B cell (primary cell): Measurements from ENCODE around the gene SPPL3. TPM values are rescaled to one million over a fixed set of nuclear protein-coding genes. Genes with fewer than 3 reads are reported as not detected.

ENCODE experiments used
- ATAC-seq: fragments of 200-7000 bp; cut with Tn5 transposase; one replicate; pipeline ENCODE4 v1.10.0; 2021; ENCODE audit warnings: low read depth, mild to moderate bottlenecking, moderate number of reproducible peaks, moderate library complexity
- CTCF ChIA-PET: fragments of 350-600 bp; sonication (Branson Sonifier 250); formaldehyde crosslinking; loops from one replicate; lab custom pipeline; 2021; ENCODE audit warnings: antibody characterized with exemption, inconsistent platforms; lab: Charles Lee
- POLR2A ChIA-PET: fragments of 350-600 bp; sonication (Branson Sonifier 250); formaldehyde crosslinking; loops from one replicate; lab custom pipeline; 2021; ENCODE audit warnings: antibody characterized with exemption; lab: Charles Lee
- DNase-seq: peaks from one replicate; pipeline ENCODE4 v3.0.0; 2013
- H2AFZ ChIP-seq: 2 replicates; pipeline ENCODE4 v1.6.1; 2012; ENCODE audit warnings: mild to moderate bottlenecking, low read depth, low read length; ENCODE audit not compliant: insufficient read depth, poor library complexity, severe bottlenecking
- H3K27ac ChIP-seq, 2 donors: 1 replicate in 1 of 2; 2 replicates in 1 of 2; pipeline ENCODE4 v1.5.1; 2012 to 2013; ENCODE audit warnings: low read length in 2 of 2, mild to moderate bottlenecking in 2 of 2, moderate library complexity in 1 of 2
- H3K27me3 ChIP-seq, 4 experiments: fragments of 200-600 bp in 1 of 4; sonication (generic) in 1 of 4; replicated peaks in 1 of 4; 1 replicate in 2 of 4; 2 replicates in 2 of 4; pipeline versions ENCODE4 v1.6.1 to v1.7.0; 2013 to 2016; ENCODE audit warnings: low read length in 3 of 4, mild to moderate bottlenecking in 2 of 4, mixed read lengths in 1 of 4, moderate library complexity in 1 of 4; ENCODE audit not compliant: insufficient read depth in 4 of 4, control insufficient read depth in 3 of 4; ENCODE audit errors: control extremely low read depth in 1 of 4
- H3K36me3 ChIP-seq, 2 experiments: replicated peaks in 1 of 2; 1 replicate in 1 of 2; 2 replicates in 1 of 2; pipeline versions ENCODE4 v1.6.1 to v1.7.1; 2013; ENCODE audit warnings: low read length in 1 of 2; ENCODE audit not compliant: insufficient read depth in 2 of 2, control insufficient read depth in 1 of 2; ENCODE audit errors: control extremely low read depth in 1 of 2, extremely low read depth in 1 of 2
- H3K4me1 ChIP-seq, 2 donors: fragments of 200-600 bp in 1 of 2; sonication (generic) in 1 of 2; 1 replicate in 1 of 2; 2 replicates in 1 of 2; pipeline versions ENCODE4 v1.5.1 to v1.6.1; 2013 to 2017; ENCODE audit warnings: low read length in 2 of 2; ENCODE audit not compliant: control insufficient read depth in 2 of 2, insufficient read depth in 2 of 2
- H3K4me2 ChIP-seq: replicated peaks from 2 replicates; pipeline ENCODE3; 2012; ENCODE audit warnings: mild to moderate bottlenecking, low read depth, low read length; ENCODE audit not compliant: poor library complexity, severe bottlenecking
- H3K4me3 ChIP-seq, 5 experiments: fragments of 200-600 bp in 1 of 5; sonication (generic) in 1 of 5; 1 replicate in 3 of 5; 2 replicates in 2 of 5; pipeline versions ENCODE4 v1.5.1 to v1.7.0; 2011 to 2016; ENCODE audit warnings: low read length in 4 of 5, mild to moderate bottlenecking in 4 of 5, low read depth in 2 of 5, control low read depth in 1 of 5, moderate library complexity in 1 of 5; ENCODE audit not compliant: insufficient read depth in 1 of 5; ENCODE audit errors: control extremely low read depth in 1 of 5, extremely low read depth in 1 of 5
- H3K79me2 ChIP-seq: fragments of 200-600 bp; sonication (generic); one replicate; pipeline ENCODE4 v1.6.0; 2016; ENCODE audit warnings: low read length; ENCODE audit not compliant: control insufficient read depth, insufficient read depth
- H3K9ac ChIP-seq: fragments of 200-600 bp; sonication (generic); 2 replicates; pipeline ENCODE4 v1.6.1; 2017; ENCODE audit warnings: mild to moderate bottlenecking, low read length, moderate library complexity
- H3K9me3 ChIP-seq, 3 donors: one replicate each; pipeline versions ENCODE4 v1.6.1 to v1.7.1; 2013; ENCODE audit warnings: low read length in 2 of 3; ENCODE audit not compliant: control insufficient read depth in 2 of 3, insufficient read depth in 1 of 3; ENCODE audit errors: control extremely low read depth in 1 of 3
- H4K20me1 ChIP-seq: 2 replicates; pipeline ENCODE4 v1.6.0; 2012; ENCODE audit warnings: mild to moderate bottlenecking, low read length; ENCODE audit not compliant: insufficient read depth, control insufficient read depth, poor library complexity, severe bottlenecking
- H3K27ac Mint-ChIP-seq: one replicate; pipeline ENCODE4 v1.8.0; 2021; ENCODE audit warnings: mixed read lengths
- H3K27me3 Mint-ChIP-seq: one replicate; pipeline ENCODE4 v1.8.0; 2021; ENCODE audit warnings: mixed read lengths
- H3K4me1 Mint-ChIP-seq: one replicate; pipeline ENCODE4 v1.8.0; 2021; ENCODE audit warnings: mixed read lengths
- H3K4me3 Mint-ChIP-seq: one replicate; pipeline ENCODE4 v1.8.0; 2021; ENCODE audit warnings: mixed read lengths
- H3K9me3 Mint-ChIP-seq: one replicate; pipeline ENCODE4 v1.8.0; 2022; ENCODE audit warnings: mixed read lengths; ENCODE audit not compliant: insufficient read depth
- EZH2 ChIP-seq: IDR thresholded peaks from 2 replicates; pipeline ENCODE4 v1.6.1; 2012; ENCODE audit warnings: borderline replicate concordance, low read depth, mild to moderate bottlenecking, moderate library complexity, low read length; ENCODE audit not compliant: insufficient read depth, poor library complexity, severe bottlenecking
- WGBS: methylation state at CpG from one replicate; pipeline ENCODE4 v1.1.5; 2013; ENCODE audit warnings: missing lambda C conversion rate; ENCODE audit not compliant: insufficient coverage; 5-methylcytosine and 5-hydroxymethylcytosine counted together
- intact Hi-C: fragments of 100-400 bp; cut with micrococcal nuclease; formaldehyde crosslinking; loops from one replicate; pipeline ENCODE4 v1.10.0; 2022
- polyA plus RNA-seq: library from polyadenylated mRNA; depleted of rRNA; stranded (reverse); fragments of >200 nt; gene quantifications from 2 replicates; pipeline ENCODE4 v1.2.3, GENCODE V29; 2012
- total RNA-seq, 2 donors: library from RNA; stranded (reverse); fragments of 120-200 nt in 1 of 2; gene quantifications; 1 replicate in 1 of 2; 2 replicates in 1 of 2; pipeline versions ENCODE4 v1.2.3 to v1.2.4, GENCODE V29; 2013 to 2022
- TF ChIP-seq, protein P1 (sequence below): fragments of 200-600 bp; IDR thresholded peaks from one replicate; pipeline ENCODE4 v1.8.0; 2022; ENCODE audit warnings: antibody characterized with exemption, mild to moderate bottlenecking

The SPPL3 gene
- total and polyA plus RNA-seq, 2 donors (not counting 1 experiment from before 2014, with no cell fraction given): 12.3 to 43.6 TPM

DNA sequence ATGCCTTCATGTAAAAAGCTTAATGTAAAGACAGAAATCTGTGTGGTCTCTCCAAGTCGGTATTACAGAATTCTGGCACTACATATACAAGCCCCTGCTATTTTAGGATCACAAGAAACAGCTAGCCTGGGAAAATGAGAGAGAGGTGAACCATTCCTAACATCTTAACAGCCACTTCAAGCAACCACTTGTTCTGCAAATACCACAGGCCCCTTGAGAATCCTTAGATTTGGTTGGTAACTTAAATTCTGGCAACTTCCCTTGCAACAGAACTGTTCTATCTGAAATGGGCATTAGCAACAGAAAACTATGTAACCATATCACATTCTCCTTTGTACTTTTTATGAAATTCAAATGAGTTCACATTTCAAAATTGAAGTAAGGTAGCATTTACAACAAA is 68.5 kb downstream of the SPPL3 start:
- WGBS: no CpG with 5 or more reads among the region's 1 CpG
- Histone ChIP-seq H3K4me1 (peaks cover 37 to 42% of the 10 kb centered on the region in 2 donors), H2AFZ (no peak overlapping the region), H3K27ac (peak overlapping the region in 1 of 2 donors; percentile 74), H3K36me3 (no peaks in the 10 kb centered on the region), H3K79me2 (peaks cover 75% of the 10 kb centered on the region), H3K9ac (peak overlapping the region; percentile 3), H4K20me1 (peaks cover 72% of the 10 kb centered on the region), H3K9me3 (no peaks in the 10 kb centered on the region), H3K4me2 (peak overlapping the region; percentile 45), H3K4me3 (no peak overlapping the region), H3K27me3 (no peaks in the 10 kb centered on the region)
- H3K27me3 Mint-ChIP-seq: no peaks in the 10 kb centered on the region
- peak overlapping the region; percentile 81 for H3K27ac Mint-ChIP-seq
- peaks cover 57% of the 10 kb centered on the region for H3K4me1 Mint-ChIP-seq
- H3K9me3 Mint-ChIP-seq: no peaks in the 10 kb centered on the region
- no peak for TF ChIP-seq EZH2
- TF ChIP-seq, protein P1, sequence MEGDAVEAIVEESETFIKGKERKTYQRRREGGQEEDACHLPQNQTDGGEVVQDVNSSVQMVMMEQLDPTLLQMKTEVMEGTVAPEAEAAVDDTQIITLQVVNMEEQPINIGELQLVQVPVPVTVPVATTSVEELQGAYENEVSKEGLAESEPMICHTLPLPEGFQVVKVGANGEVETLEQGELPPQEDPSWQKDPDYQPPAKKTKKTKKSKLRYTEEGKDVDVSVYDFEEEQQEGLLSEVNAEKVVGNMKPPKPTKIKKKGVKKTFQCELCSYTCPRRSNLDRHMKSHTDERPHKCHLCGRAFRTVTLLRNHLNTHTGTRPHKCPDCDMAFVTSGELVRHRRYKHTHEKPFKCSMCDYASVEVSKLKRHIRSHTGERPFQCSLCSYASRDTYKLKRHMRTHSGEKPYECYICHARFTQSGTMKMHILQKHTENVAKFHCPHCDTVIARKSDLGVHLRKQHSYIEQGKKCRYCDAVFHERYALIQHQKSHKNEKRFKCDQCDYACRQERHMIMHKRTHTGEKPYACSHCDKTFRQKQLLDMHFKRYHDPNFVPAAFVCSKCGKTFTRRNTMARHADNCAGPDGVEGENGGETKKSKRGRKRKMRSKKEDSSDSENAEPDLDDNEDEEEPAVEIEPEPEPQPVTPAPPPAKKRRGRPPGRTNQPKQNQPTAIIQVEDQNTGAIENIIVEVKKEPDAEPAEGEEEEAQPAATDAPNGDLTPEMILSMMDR: no peak
- ChIA-PET CTCF (interaction anchor here (0.7 to 1.1 kb wide), 2 partner anchors 21 to 108 kb away, joined by 3 to 4 read pairs; no protein-coding TSS in a partner anchor), POLR2A (no interaction called here)
- peak overlapping the region; percentile 71 for H3K4me3 Mint-ChIP-seq
- intact Hi-C loops: no loop called here
- no peak for ATAC-seq
- DNase-seq: no peak

DNA sequence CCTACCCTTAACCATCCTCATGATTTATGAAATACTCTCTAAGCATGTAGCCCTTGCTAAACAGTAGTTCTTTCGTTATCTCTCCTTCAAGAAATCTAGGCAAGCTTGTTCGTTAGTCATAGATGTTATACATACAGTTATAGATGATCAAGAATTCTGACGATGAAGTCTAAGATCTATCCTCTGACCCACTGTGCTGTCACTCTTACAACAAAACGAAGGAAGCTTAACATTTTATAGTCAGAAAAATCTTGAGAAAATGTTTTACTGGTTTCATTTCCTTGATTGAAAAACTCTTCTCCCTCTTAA is 68.9 kb downstream of the SPPL3 start:
- Histone ChIP-seq H3K4me1 (peaks cover 37 to 42% of the 10 kb centered on the region in 2 donors), H2AFZ (no peak overlapping the region), H3K4me3 (no peak overlapping the region), H3K27me3 (no peaks in the 10 kb centered on the region), H3K27ac (peak overlapping the region; percentile 38 to 74), H4K20me1 (peaks cover 69% of the 10 kb centered on the region), H3K4me2 (peak overlapping the region; percentile 45), H3K79me2 (peaks cover 74% of the 10 kb centered on the region), H3K9ac (peak overlapping the region; percentile 3), H3K9me3 (no peaks in the 10 kb centered on the region), H3K36me3 (no peaks in the 10 kb centered on the region)
- ATAC-seq: peak; percentile 28
- no CpG with 5 or more reads among the region's 4 CpGs for WGBS
- CTCF ChIA-PET: interaction anchor here (0.7 to 1.1 kb wide), 2 partner anchors 22 to 109 kb away, joined by 3 to 4 read pairs; no protein-coding TSS in a partner anchor
- DNase-seq: no peak
- intact Hi-C loops: no loop called here
- Mint-ChIP-seq H3K4me3 (peak overlapping the region; percentile 71), H3K27me3 (no peaks in the 10 kb centered on the region), H3K27ac (peak overlapping the region; percentile 81), H3K9me3 (no peaks in the 10 kb centered on the region), H3K4me1 (peaks cover 56% of the 10 kb centered on the region)
- TF ChIP-seq EZH2: no peak
- TF ChIP-seq, protein P1: no peak
- POLR2A ChIA-PET: no interaction called here
